Panc1 (cell line): Measurements from ENCODE around the gene CARM1.

ENCODE experiments used
- POLR2AphosphoS5 ChIP-seq: IDR thresholded peaks from 2 replicates; pipeline ENCODE4 v1.6.1; 2012; ENCODE audit warnings: mild to moderate bottlenecking, low read depth, low read length, moderate library complexity
- TF ChIP-seq, protein P1 (sequence below): fragments of 450-650 bp; IDR thresholded peaks from 2 replicates; pipeline ENCODE4 v1.5.1; 2017; ENCODE audit warnings: mild to moderate bottlenecking

DNA sequence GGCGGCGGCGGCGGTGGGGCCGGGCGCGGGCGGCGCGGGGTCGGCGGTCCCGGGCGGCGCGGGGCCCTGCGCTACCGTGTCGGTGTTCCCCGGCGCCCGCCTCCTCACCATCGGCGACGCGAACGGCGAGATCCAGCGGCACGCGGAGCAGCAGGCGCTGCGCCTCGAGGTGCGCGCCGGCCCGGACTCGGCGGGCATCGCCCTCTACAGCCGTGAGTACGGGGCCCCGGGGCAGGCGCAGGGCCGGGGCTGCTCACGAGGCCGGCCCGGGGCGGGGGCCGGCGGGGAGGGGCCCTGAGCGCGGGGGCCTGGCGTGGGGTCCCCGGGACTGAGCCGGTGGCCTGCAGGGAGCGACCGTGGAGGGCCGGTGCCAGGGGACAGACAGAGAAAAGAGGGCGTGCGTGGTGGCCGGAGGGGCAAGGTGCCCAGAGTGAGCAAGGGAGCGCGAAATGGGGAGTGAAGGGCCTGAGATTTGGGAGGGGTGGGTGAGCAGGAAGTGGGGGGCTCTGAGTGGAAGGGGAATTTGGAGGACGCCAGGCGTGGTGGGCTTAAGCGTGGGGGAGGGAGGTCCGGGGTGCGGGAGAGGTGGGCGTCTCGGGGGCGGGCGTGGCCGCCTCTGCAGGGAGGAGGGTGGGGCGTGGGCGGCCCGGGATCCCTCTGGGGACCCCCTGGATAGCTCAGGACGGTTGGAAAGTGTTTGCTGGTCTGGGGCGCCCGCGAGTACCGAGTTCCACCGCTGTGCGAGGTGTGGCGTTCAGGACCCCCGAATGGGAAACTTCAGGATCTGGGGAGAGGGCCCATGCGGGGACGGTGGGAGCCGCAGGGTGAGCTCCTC, 575 bp downstream of the CARM1 start:
- TF ChIP-seq, protein P1, sequence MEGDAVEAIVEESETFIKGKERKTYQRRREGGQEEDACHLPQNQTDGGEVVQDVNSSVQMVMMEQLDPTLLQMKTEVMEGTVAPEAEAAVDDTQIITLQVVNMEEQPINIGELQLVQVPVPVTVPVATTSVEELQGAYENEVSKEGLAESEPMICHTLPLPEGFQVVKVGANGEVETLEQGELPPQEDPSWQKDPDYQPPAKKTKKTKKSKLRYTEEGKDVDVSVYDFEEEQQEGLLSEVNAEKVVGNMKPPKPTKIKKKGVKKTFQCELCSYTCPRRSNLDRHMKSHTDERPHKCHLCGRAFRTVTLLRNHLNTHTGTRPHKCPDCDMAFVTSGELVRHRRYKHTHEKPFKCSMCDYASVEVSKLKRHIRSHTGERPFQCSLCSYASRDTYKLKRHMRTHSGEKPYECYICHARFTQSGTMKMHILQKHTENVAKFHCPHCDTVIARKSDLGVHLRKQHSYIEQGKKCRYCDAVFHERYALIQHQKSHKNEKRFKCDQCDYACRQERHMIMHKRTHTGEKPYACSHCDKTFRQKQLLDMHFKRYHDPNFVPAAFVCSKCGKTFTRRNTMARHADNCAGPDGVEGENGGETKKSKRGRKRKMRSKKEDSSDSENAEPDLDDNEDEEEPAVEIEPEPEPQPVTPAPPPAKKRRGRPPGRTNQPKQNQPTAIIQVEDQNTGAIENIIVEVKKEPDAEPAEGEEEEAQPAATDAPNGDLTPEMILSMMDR: no peak
- no peak for TF ChIP-seq POLR2AphosphoS5
